Type B pancreatic cell (in vitro differentiated cells): ENCODE measurements around the gene C12orf57. TPM values are rescaled to one million over a fixed set of nuclear protein-coding genes. Genes with fewer than 3 reads are reported as not detected.
A peak's percentile ranks its signal among the peaks of the same experiment; 100 is the strongest.

Source experiments
- DNase-seq: peaks from one replicate; pipeline ENCODE4 v3.0.0; 2021; ENCODE audit warnings: mixed read lengths; ENCODE audit not compliant: unreplicated experiment; ENCODE audit errors: extremely low spot score
- H3K27ac Mint-ChIP-seq: 2 replicates; pipeline ENCODE4 v1.8.0; 2021; ENCODE audit warnings: mild to moderate bottlenecking, mixed read lengths
- H3K27me3 Mint-ChIP-seq: 2 replicates; pipeline ENCODE4 v1.8.0; 2021; ENCODE audit warnings: mixed read lengths
- H3K36me3 Mint-ChIP-seq: 2 replicates; pipeline ENCODE4 v1.8.0; 2021; ENCODE audit warnings: mixed read lengths
- H3K4me1 Mint-ChIP-seq: one replicate; pipeline ENCODE4 v1.8.0; 2021; ENCODE audit warnings: mixed read lengths; ENCODE audit not compliant: unreplicated experiment
- H3K4me3 Mint-ChIP-seq: 2 replicates; pipeline ENCODE4 v1.8.0; 2021; ENCODE audit warnings: mild to moderate bottlenecking, mixed read lengths
- H3K9me3 Mint-ChIP-seq: 2 replicates; pipeline ENCODE4 v1.8.0; 2021; ENCODE audit warnings: mixed read lengths
- CTCF ChIP-seq: fragments of 200-600 bp; sonication (generic); conservative IDR thresholded peaks from 2 replicates; pipeline ENCODE4 v1.5.0; 2021; ENCODE audit warnings: antibody characterized with exemption, mild to moderate bottlenecking
- total RNA-seq: library from RNA; stranded (reverse); gene quantifications from 2 replicates; pipeline ENCODE4 v1.2.1, GENCODE V29; 2021; ENCODE audit warnings: low replicate concordance

Gene C12orf57
- total RNA-seq, 1 donor from 2014 or later, result 220 TPM

GRCh38 chr12:6909421-6910145 is 34.2 kb upstream of the C12orf57 start:
- no peak for TF ChIP-seq CTCF
- no peaks in the 10 kb centered on the region for H3K9me3 Mint-ChIP-seq
- no peak overlapping the region for H3K27ac Mint-ChIP-seq
- H3K36me3 Mint-ChIP-seq, result peaks cover 3% of the 10 kb centered on the region
- DNase-seq, result no peak
- H3K27me3 Mint-ChIP-seq, result peaks cover 39% of the 10 kb centered on the region
- peaks cover 9% of the 10 kb centered on the region for H3K4me1 Mint-ChIP-seq
- H3K4me3 Mint-ChIP-seq, result no peak overlapping the region

GRCh38 chr12:6912164-6912935 is 31.5 kb upstream of the C12orf57 start:
- peaks cover 9% of the 10 kb centered on the region for H3K4me1 Mint-ChIP-seq
- TF ChIP-seq CTCF, result no peak
- peak overlapping the region; percentile 79 for H3K4me3 Mint-ChIP-seq
- peaks cover 64% of the 10 kb centered on the region for H3K27me3 Mint-ChIP-seq
- H3K27ac Mint-ChIP-seq, result no peak overlapping the region
- no peak for DNase-seq
- peaks cover 7% of the 10 kb centered on the region for H3K36me3 Mint-ChIP-seq
- H3K9me3 Mint-ChIP-seq, result no peaks in the 10 kb centered on the region

GRCh38 chr12:6914246-6914946 is 29.4 kb upstream of the C12orf57 start, which contains the start of gene ENO2:
TSS of gene ENO2 (plus strand) at chr12:6914580. CDS start at chr12:6915833, 1,253 bp downstream.
- H3K4me3 Mint-ChIP-seq, result peak within 1 kb of the TSS; percentile 93

GRCh38 chr12:6914947-6915788 is 28.7 kb upstream of the C12orf57 start:
- Mint-ChIP-seq H3K27ac (peak overlapping the region; percentile 81), H3K4me3 (peak overlapping the region; percentile 93), H3K36me3 (peaks cover 7% of the 10 kb centered on the region), H3K9me3 (no peaks in the 10 kb centered on the region), H3K27me3 (peaks cover 58% of the 10 kb centered on the region), H3K4me1 (peaks cover 9% of the 10 kb centered on the region)
- no peak for DNase-seq
- TF ChIP-seq CTCF, result no peak

More at GRCh38 chr12:6914246-6914946, 29.4 kb upstream of the C12orf57 start, which contains the start of gene ENO2:
- no peak for TF ChIP-seq CTCF
- no peak for DNase-seq
- Mint-ChIP-seq H3K27me3 (peaks cover 64% of the 10 kb centered on the region), H3K27ac (peak within 1 kb of the TSS; percentile 81), H3K4me1 (peaks cover 9% of the 10 kb centered on the region), H3K9me3 (no peaks in the 10 kb centered on the region), H3K36me3 (peaks cover 4% of the 10 kb centered on the region)

GRCh38 chr12:6915789-6916285 is 28.0 kb upstream of the C12orf57 start:
- TF ChIP-seq CTCF, result no peak
- peaks cover 56% of the 10 kb centered on the region for H3K27me3 Mint-ChIP-seq
- no peak for DNase-seq
- H3K4me1 Mint-ChIP-seq, result peaks cover 9% of the 10 kb centered on the region
- peaks cover 7% of the 10 kb centered on the region for H3K36me3 Mint-ChIP-seq
- H3K27ac Mint-ChIP-seq, result no peak overlapping the region
- H3K4me3 Mint-ChIP-seq, result peak overlapping the region; percentile 93
- H3K9me3 Mint-ChIP-seq, result no peaks in the 10 kb centered on the region
